Calu3 (cell line): ENCODE data around the gene WWOX. TPM values are rescaled to one million over a fixed set of nuclear protein-coding genes. Genes with fewer than 3 reads are reported as not detected.
A peak's percentile ranks its signal among the peaks of the same experiment; 100 is the strongest.

Source experiments
- BruUV-seq: library from RNA; stranded (reverse); fragments of 400-500 nt; replicated peaks from 2 replicates; lab custom pipeline; 2021; lab: Mats Ljungman, UMichigan
- CTCF ChIA-PET: fragments of 300-600 bp; sonication (Branson Sonifier 250); formaldehyde crosslinking; loops from one replicate; lab custom pipeline; 2022; ENCODE audit warnings: antibody characterized with exemption; lab: Charles Lee
- DNase-seq: peaks from one replicate; pipeline ENCODE4 v3.0.0; 2022
- H3K27ac Mint-ChIP-seq: one replicate; pipeline ENCODE4 v1.8.0; 2022; ENCODE audit warnings: mixed read lengths; ENCODE audit not compliant: unreplicated experiment
- H3K27me3 Mint-ChIP-seq: one replicate; pipeline ENCODE4 v1.8.0; 2022; ENCODE audit warnings: mixed read lengths; ENCODE audit not compliant: unreplicated experiment
- H3K36me3 Mint-ChIP-seq: one replicate; pipeline ENCODE4 v1.8.0; 2022; ENCODE audit warnings: mild to moderate bottlenecking, moderate library complexity, mixed read lengths; ENCODE audit not compliant: insufficient read depth, unreplicated experiment
- H3K4me1 Mint-ChIP-seq: one replicate; pipeline ENCODE4 v1.8.0; 2022; ENCODE audit warnings: mild to moderate bottlenecking, low read depth, mixed read lengths; ENCODE audit not compliant: unreplicated experiment
- H3K4me3 Mint-ChIP-seq: one replicate; pipeline ENCODE4 v1.8.0; 2022; ENCODE audit warnings: mild to moderate bottlenecking, low read depth, moderate library complexity, mixed read lengths; ENCODE audit not compliant: unreplicated experiment
- H3K9me3 Mint-ChIP-seq: one replicate; pipeline ENCODE4 v1.8.0; 2022; ENCODE audit warnings: low read depth, mixed read lengths; ENCODE audit not compliant: unreplicated experiment
- intact Hi-C: fragments of 100-400 bp; cut with micrococcal nuclease; formaldehyde crosslinking; loops from one replicate; pipeline ENCODE4 v1.10.0; 2022; ENCODE audit not compliant: unreplicated experiment
- total RNA-seq: library from RNA; stranded (reverse); gene quantifications from 2 replicates; pipeline ENCODE4 v1.2.3, GENCODE V29; 2022
- TF ChIP-seq, protein P1 (sequence below): fragments of 200-600 bp; IDR thresholded peaks from one replicate; pipeline ENCODE4 v1.8.0; 2022; ENCODE audit warnings: antibody characterized with exemption; ENCODE audit not compliant: unreplicated experiment

Gene WWOX
- total RNA-seq, 1 experiment from 2014 or later, result 33.5 TPM

DNA sequence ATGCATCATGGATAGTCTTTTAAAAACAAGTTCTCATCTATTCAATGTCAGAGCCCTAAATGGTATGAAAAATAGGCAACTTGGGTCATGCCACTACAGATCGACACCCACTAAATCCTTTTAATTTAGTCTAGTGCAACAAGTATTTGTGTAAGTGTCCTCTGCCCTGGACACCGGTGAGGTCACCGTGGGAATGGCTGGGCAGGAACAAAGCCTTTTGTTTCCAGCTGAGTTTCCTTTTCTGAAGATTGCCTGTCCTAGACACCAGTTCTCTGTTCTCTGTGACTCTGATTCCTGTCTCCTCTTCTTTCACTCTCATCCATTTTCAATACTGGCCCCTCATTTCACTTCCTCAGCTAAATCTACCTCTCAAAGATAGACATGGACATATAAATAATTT, 1054.6 kb downstream of the WWOX start:
- TF ChIP-seq, protein P1, sequence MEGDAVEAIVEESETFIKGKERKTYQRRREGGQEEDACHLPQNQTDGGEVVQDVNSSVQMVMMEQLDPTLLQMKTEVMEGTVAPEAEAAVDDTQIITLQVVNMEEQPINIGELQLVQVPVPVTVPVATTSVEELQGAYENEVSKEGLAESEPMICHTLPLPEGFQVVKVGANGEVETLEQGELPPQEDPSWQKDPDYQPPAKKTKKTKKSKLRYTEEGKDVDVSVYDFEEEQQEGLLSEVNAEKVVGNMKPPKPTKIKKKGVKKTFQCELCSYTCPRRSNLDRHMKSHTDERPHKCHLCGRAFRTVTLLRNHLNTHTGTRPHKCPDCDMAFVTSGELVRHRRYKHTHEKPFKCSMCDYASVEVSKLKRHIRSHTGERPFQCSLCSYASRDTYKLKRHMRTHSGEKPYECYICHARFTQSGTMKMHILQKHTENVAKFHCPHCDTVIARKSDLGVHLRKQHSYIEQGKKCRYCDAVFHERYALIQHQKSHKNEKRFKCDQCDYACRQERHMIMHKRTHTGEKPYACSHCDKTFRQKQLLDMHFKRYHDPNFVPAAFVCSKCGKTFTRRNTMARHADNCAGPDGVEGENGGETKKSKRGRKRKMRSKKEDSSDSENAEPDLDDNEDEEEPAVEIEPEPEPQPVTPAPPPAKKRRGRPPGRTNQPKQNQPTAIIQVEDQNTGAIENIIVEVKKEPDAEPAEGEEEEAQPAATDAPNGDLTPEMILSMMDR, result no peak
- intact Hi-C loops, result loop anchor here (2.0 to 5.0 kb wide), 3 partner anchors 15 to 167 kb away; no protein-coding TSS in a partner anchor
- Mint-ChIP-seq H3K4me3 (no peak overlapping the region), H3K9me3 (no peaks in the 10 kb centered on the region), H3K36me3 (no peaks in the 10 kb centered on the region), H3K27me3 (no peaks in the 10 kb centered on the region), H3K4me1 (peaks cover 64% of the 10 kb centered on the region), H3K27ac (peak overlapping the region; percentile 45)
- CTCF ChIA-PET, result interaction anchor here (0.7 kb wide), 2 partner anchors 22 to 704 kb away, joined by 3 to 4 read pairs; no protein-coding TSS in a partner anchor
- peak; percentile 49 for DNase-seq
- no TSS peak for BruUV-seq

DNA sequence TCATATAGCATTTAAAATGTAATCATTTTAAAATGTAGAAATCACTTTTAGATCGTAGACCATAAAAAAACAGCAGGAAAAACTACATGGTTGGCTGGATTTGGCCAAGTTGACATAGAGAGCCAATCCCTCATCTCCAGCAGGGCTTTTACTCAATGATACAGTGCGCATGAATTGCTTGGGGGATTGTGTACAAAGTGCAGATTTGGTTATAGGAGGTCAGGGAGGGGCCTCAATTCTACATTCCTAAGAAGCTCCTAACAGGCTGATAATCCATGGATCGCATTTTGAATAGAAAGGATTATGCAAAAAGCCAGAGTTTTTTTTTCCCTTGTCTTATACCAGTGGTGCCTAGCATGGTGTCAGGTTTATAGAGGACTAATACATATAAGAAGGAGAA, 1056.0 kb downstream of the WWOX start:
- CTCF ChIA-PET, result interaction anchor here (0.6 kb wide), 1 partner anchor 54 kb away, joined by 3 read pairs; no protein-coding TSS in a partner anchor
- DNase-seq, result no peak
- Mint-ChIP-seq H3K4me3 (no peak overlapping the region), H3K27ac (no peak overlapping the region), H3K4me1 (peaks cover 50% of the 10 kb centered on the region), H3K27me3 (no peaks in the 10 kb centered on the region), H3K9me3 (no peaks in the 10 kb centered on the region), H3K36me3 (no peaks in the 10 kb centered on the region)
- TF ChIP-seq, protein P1, result no peak
- intact Hi-C loops, result loop anchor here (2.0 kb wide), 1 partner anchor 13 kb away; no protein-coding TSS in a partner anchor
- BruUV-seq, result no TSS peak

DNA sequence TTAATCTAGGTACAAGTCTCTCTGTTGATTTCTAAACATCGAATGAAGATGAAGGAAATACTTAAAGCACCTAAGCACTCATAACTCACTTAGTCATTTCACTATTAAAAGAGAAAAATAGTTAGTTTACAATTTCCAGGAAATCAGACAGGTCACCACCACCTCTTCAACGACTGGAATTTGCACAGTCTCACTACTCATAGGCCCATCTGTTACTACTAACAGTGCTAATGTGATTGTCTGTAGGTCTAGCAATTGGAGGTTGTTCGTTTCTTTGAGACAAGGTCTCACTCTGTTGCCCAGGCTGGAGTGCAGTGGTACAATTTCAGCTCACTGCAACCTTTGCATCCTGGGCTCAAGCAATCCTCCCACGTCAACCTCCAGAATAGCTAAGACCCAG, 1056.5 kb downstream of the WWOX start:
- TF ChIP-seq, protein P1, result no peak
- intact Hi-C loops, result loop anchor here (2.0 kb wide), 1 partner anchor 13 kb away; no protein-coding TSS in a partner anchor
- H3K4me3 Mint-ChIP-seq, result no peak overlapping the region
- no peaks in the 10 kb centered on the region for H3K9me3 Mint-ChIP-seq
- H3K4me1 Mint-ChIP-seq, result peaks cover 45% of the 10 kb centered on the region
- no peak overlapping the region for H3K27ac Mint-ChIP-seq
- H3K36me3 Mint-ChIP-seq, result no peaks in the 10 kb centered on the region
- DNase-seq, result no peak
- no peaks in the 10 kb centered on the region for H3K27me3 Mint-ChIP-seq
- CTCF ChIA-PET, result interaction anchor here (0.7 kb wide), 1 partner anchor 72 kb away, joined by 4 read pairs; no protein-coding TSS in a partner anchor
- no TSS peak for BruUV-seq

DNA sequence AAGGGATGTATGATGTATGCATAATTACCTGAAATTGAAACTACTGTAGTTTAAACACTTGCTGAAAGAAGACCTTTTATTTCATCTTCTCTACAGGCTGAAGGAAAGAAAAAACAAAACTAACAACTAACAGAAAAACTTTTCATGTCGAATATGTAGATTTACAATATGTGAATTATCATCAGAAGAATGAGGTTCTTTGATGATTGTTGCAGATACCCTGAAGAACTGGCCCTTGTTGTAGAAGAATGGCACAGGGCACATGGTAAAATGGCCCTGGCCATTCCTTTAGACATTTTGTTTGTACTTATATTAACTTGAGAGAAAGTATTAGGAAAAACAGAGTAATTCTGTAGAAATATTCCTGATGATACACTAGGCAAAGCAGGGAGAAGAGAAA, 1057.3 kb downstream of the WWOX start:
- H3K36me3 Mint-ChIP-seq, result no peaks in the 10 kb centered on the region
- H3K27ac Mint-ChIP-seq, result no peak overlapping the region
- no peak overlapping the region for H3K4me3 Mint-ChIP-seq
- CTCF ChIA-PET, result interaction anchor here (0.7 kb wide), 1 partner anchor 73 kb away, joined by 4 read pairs; no protein-coding TSS in a partner anchor
- no TSS peak for BruUV-seq
- no peak for DNase-seq
- peaks cover 37% of the 10 kb centered on the region for H3K4me1 Mint-ChIP-seq
- intact Hi-C loops, result no loop called here
- H3K27me3 Mint-ChIP-seq, result no peaks in the 10 kb centered on the region
- TF ChIP-seq, protein P1, result no peak
- no peaks in the 10 kb centered on the region for H3K9me3 Mint-ChIP-seq
